DOHH2 (cell line): Measurements from ENCODE around the gene ABTB2.

Experiments used
- H3F3A ChIP-seq: fragments of 200-600 bp; sonication (generic), shearing (Covaris generic); 2 replicates; pipeline ENCODE4 v1.6.0; 2016; ENCODE audit warnings: antibody characterized with exemption, mild to moderate bottlenecking; ENCODE audit not compliant: control insufficient read depth, insufficient read depth
- H3K27ac ChIP-seq: fragments of 200-600 bp; sonication (generic); 2 replicates; pipeline ENCODE4 v1.5.1; 2014; ENCODE audit warnings: low read depth, mild to moderate bottlenecking, low read length, moderate library complexity
- H3K27me3 ChIP-seq: fragments of 200-600 bp; sonication (generic); 2 replicates; pipeline ENCODE4 v1.6.1; 2014; ENCODE audit warnings: mild to moderate bottlenecking, low read length, mixed read lengths; ENCODE audit not compliant: control insufficient read depth
- H3K36me3 ChIP-seq: fragments of 200-600 bp; sonication (generic); 2 replicates; pipeline ENCODE4 v1.6.1; 2014; ENCODE audit warnings: mild to moderate bottlenecking, low read length, moderate library complexity, mixed read lengths; ENCODE audit not compliant: control insufficient read depth
- H3K4me1 ChIP-seq: fragments of 200-600 bp; sonication (generic); 2 replicates; pipeline ENCODE4 v1.6.1; 2014; ENCODE audit warnings: mild to moderate bottlenecking, low read length, mixed read lengths; ENCODE audit not compliant: control insufficient read depth
- H3K4me2 ChIP-seq: fragments of 200-600 bp; sonication (generic); 2 replicates; pipeline ENCODE4 v1.6.0; 2014; ENCODE audit warnings: mild to moderate bottlenecking, low read length, moderate library complexity
- H3K4me3 ChIP-seq: fragments of 200-600 bp; sonication (generic); 2 replicates; pipeline ENCODE4 v1.5.1; 2014; ENCODE audit warnings: mild to moderate bottlenecking, low read length, mixed read lengths
- H3K79me2 ChIP-seq: fragments of 200-600 bp; sonication (generic); 2 replicates; pipeline ENCODE4 v1.6.1; 2014; ENCODE audit warnings: mild to moderate bottlenecking, low read length, mixed read lengths; ENCODE audit not compliant: control insufficient read depth
- H3K9me2 ChIP-seq: fragments of 200-600 bp; sonication (generic); replicated peaks from 2 replicates; pipeline ENCODE4 v1.6.1; 2014; ENCODE audit warnings: mild to moderate bottlenecking, low read length, mixed read lengths; ENCODE audit not compliant: control insufficient read depth
- H3K9me3 ChIP-seq: fragments of 200-600 bp; sonication (generic); 2 replicates; pipeline ENCODE4 v1.6.1; 2014; ENCODE audit warnings: antibody characterized with exemption, low read length, mixed read lengths; ENCODE audit not compliant: control insufficient read depth, insufficient read depth
- H4K20me1 ChIP-seq: fragments of 200-600 bp; sonication (generic); 2 replicates; pipeline ENCODE4 v1.6.0; 2014; ENCODE audit warnings: low read depth, mild to moderate bottlenecking, antibody characterized with exemption, low read length, moderate library complexity; ENCODE audit not compliant: control insufficient read depth, insufficient read depth
- CTCF ChIP-seq: fragments of 200-600 bp; sonication (generic); IDR thresholded peaks from one replicate; pipeline ENCODE4 v1.5.1; 2014; ENCODE audit warnings: antibody characterized with exemption, mild to moderate bottlenecking, low read depth, low read length; ENCODE audit not compliant: poor library complexity, severe bottlenecking
- EZH2phosphoT487 ChIP-seq: fragments of 200-600 bp; sonication (generic); IDR thresholded peaks from 2 replicates; pipeline ENCODE4 v1.6.1; 2017; ENCODE audit warnings: borderline replicate concordance, mild to moderate bottlenecking, antibody characterized with exemption, low read length, moderate library complexity, mixed read lengths

ABTB2 gene

GRCh38 chr11:34296412-34296811, 61.4 kb downstream of the ABTB2 start:
- TF ChIP-seq CTCF (no peak), EZH2phosphoT487 (no peak)
- Histone ChIP-seq H4K20me1 (no peaks in the 10 kb centered on the region), H3K4me2 (no peak overlapping the region)

GRCh38 chr11:34292546-34292945, 65.3 kb downstream of the ABTB2 start:
- Histone ChIP-seq H3K79me2 (no peaks in the 10 kb centered on the region), H3K27me3 (peaks cover 2% of the 10 kb centered on the region), H3K36me3 (no peaks in the 10 kb centered on the region), H3K4me2 (no peak overlapping the region), H4K20me1 (no peaks in the 10 kb centered on the region), H3F3A (no peaks in the 10 kb centered on the region), H3K9me2 (no peaks in the 10 kb centered on the region), H3K4me1 (no peaks in the 10 kb centered on the region), H3K4me3 (no peak overlapping the region), H3K27ac (no peak overlapping the region), H3K9me3 (no peaks in the 10 kb centered on the region)
- TF ChIP-seq CTCF = no peak
- no peak for TF ChIP-seq EZH2phosphoT487

More at GRCh38 chr11:34296412-34296811, 61.4 kb downstream of the ABTB2 start:
- Histone ChIP-seq H3K9me2 (no peaks in the 10 kb centered on the region), H3K27ac (no peak overlapping the region), H3K4me1 (peaks cover 7% of the 10 kb centered on the region), H3K79me2 (no peaks in the 10 kb centered on the region), H3K36me3 (no peaks in the 10 kb centered on the region), H3K4me3 (no peak overlapping the region), H3F3A (no peaks in the 10 kb centered on the region), H3K27me3 (peaks cover 6% of the 10 kb centered on the region; the same call in 1 of the 2 replicates), H3K9me3 (no peaks in the 10 kb centered on the region)

- Histone ChIP-seq H3K36me3 (no peaks in the 10 kb centered on the region), H3K4me2 (no peak overlapping the region), H3K4me1 (no peaks in the 10 kb centered on the region), H3K4me3 (no peak overlapping the region), H4K20me1 (no peaks in the 10 kb centered on the region), H3F3A (no peaks in the 10 kb centered on the region), H3K79me2 (no peaks in the 10 kb centered on the region), H3K9me2 (no peaks in the 10 kb centered on the region), H3K27ac (no peak overlapping the region), H3K27me3 (peaks cover 2% of the 10 kb centered on the region), H3K9me3 (no peaks in the 10 kb centered on the region)
- TF ChIP-seq EZH2phosphoT487 (no peak), CTCF (no peak)
These were observed 65.7 kb downstream of the ABTB2 start for GRCh38 chr11:34292111-34292510.
